SK-N-SH treated with all-trans-retinoic acid at 6 μM for 48 hours (cell line): Measurements from ENCODE around the gene USHBP1.

ENCODE experiments used
- ATAC-seq: fragments of 200-7000 bp; cut with Tn5 transposase; 3 replicates; pipeline ENCODE4 v1.9.1; 2020; ENCODE audit warnings: mild to moderate bottlenecking, moderate library complexity
- ARNTL ChIP-seq: fragments of 450-650 bp; formaldehyde crosslinking; IDR thresholded peaks from 2 replicates; pipeline ENCODE4 v1.5.0; 2020; ENCODE audit warnings: low read depth, mild to moderate bottlenecking, moderate library complexity, borderline replicate concordance
- BACH2 ChIP-seq: fragments of 250-450 bp; sonication (Bioruptor Pico); IDR thresholded peaks from 2 replicates; pipeline ENCODE4 v1.9.0; 2021; ENCODE audit warnings: mild to moderate bottlenecking, borderline replicate concordance
- CREB5 ChIP-seq: fragments of 250-450 bp; sonication (Bioruptor Pico); IDR thresholded peaks from 2 replicates; pipeline ENCODE4 v1.5.1; 2020; ENCODE audit warnings: low read depth, mild to moderate bottlenecking, moderate library complexity
- CSDC2 ChIP-seq: fragments of 250-450 bp; sonication (Bioruptor Pico); IDR thresholded peaks from 2 replicates; pipeline ENCODE4 v1.5.0; 2020; ENCODE audit warnings: mild to moderate bottlenecking, moderate library complexity
- ESRRG ChIP-seq: fragments of 250-450 bp; sonication (Bioruptor Pico); IDR thresholded peaks from 2 replicates; pipeline ENCODE4 v1.6.1; 2021; ENCODE audit warnings: mild to moderate bottlenecking
- GLIS3 ChIP-seq: fragments of 250-450 bp; sonication (Bioruptor Pico); IDR thresholded peaks from 2 replicates; pipeline ENCODE4 v1.5.0; 2020; ENCODE audit warnings: mild to moderate bottlenecking, moderate library complexity
- ISL1 ChIP-seq: fragments of 250-450 bp; sonication (Bioruptor Pico); IDR thresholded peaks from 2 replicates; pipeline ENCODE4 v2.1.2; 2022; ENCODE audit warnings: mild to moderate bottlenecking, moderate library complexity
- OSR1 ChIP-seq: fragments of 250-450 bp; sonication (Bioruptor Pico); IDR thresholded peaks from 2 replicates; pipeline ENCODE4 v1.8.0; 2022; ENCODE audit warnings: moderate library complexity, mild to moderate bottlenecking, inconsistent platforms
- PATZ1 ChIP-seq: fragments of 250-450 bp; sonication (Bioruptor Pico); IDR thresholded peaks from 2 replicates; pipeline ENCODE4 v1.8.0; 2020; ENCODE audit warnings: mild to moderate bottlenecking, moderate library complexity, borderline replicate concordance
- POU6F1 ChIP-seq: fragments of 250-450 bp; sonication (Bioruptor Pico); IDR thresholded peaks from 2 replicates; pipeline ENCODE4 v1.8.0; 2021; ENCODE audit warnings: low read depth, mild to moderate bottlenecking, moderate library complexity, borderline replicate concordance
- PPARA ChIP-seq: fragments of 250-450 bp; sonication (Bioruptor Pico); IDR thresholded peaks from 2 replicates; pipeline ENCODE4 v1.5.0; 2020; ENCODE audit warnings: mild to moderate bottlenecking, borderline replicate concordance
- RARB ChIP-seq: fragments of 250-450 bp; sonication (Bioruptor Pico); IDR thresholded peaks from 2 replicates; pipeline ENCODE4 v1.8.0; 2021; ENCODE audit warnings: mild to moderate bottlenecking, moderate library complexity
- SNAI2 ChIP-seq: fragments of 250-450 bp; sonication (Bioruptor Pico); IDR thresholded peaks from 2 replicates; pipeline ENCODE4 v1.5.0; 2020; ENCODE audit warnings: mild to moderate bottlenecking, moderate library complexity
- TCF4 ChIP-seq: fragments of 250-450 bp; sonication (Bioruptor Pico); IDR thresholded peaks from 2 replicates; pipeline ENCODE4 v1.8.0; 2021; ENCODE audit warnings: mild to moderate bottlenecking, moderate library complexity, borderline replicate concordance
- TOX ChIP-seq: fragments of 250-450 bp; sonication (Bioruptor Pico); IDR thresholded peaks from 2 replicates; pipeline ENCODE4 v1.8.0; 2021; ENCODE audit warnings: mild to moderate bottlenecking, moderate library complexity, borderline replicate concordance
- ZC3H10 ChIP-seq: fragments of 250-450 bp; sonication (Bioruptor Pico); IDR thresholded peaks from 2 replicates; pipeline ENCODE4 v1.5.1; 2021; ENCODE audit warnings: mild to moderate bottlenecking, moderate library complexity
- ZFP3 ChIP-seq: fragments of 250-450 bp; sonication (Bioruptor Pico); IDR thresholded peaks from 2 replicates; pipeline ENCODE4 v1.5.0; 2020; ENCODE audit warnings: mild to moderate bottlenecking, moderate library complexity
- ZFP30 ChIP-seq: fragments of 450-650 bp; formaldehyde crosslinking; IDR thresholded peaks from 2 replicates; pipeline ENCODE4 v1.5.0; 2022; ENCODE audit warnings: mild to moderate bottlenecking, moderate library complexity
- ZNF565 ChIP-seq: fragments of 450-650 bp; formaldehyde crosslinking; conservative IDR thresholded peaks from 2 replicates; pipeline ENCODE4 v1.5.0; 2020; ENCODE audit warnings: low read depth, mild to moderate bottlenecking, moderate library complexity
- ZNF70 ChIP-seq: fragments of 450-650 bp; formaldehyde crosslinking; IDR thresholded peaks from 2 replicates; pipeline ENCODE4 v1.5.0; 2020; ENCODE audit warnings: mild to moderate bottlenecking, moderate library complexity
- ZNF8 ChIP-seq: fragments of 450-650 bp; formaldehyde crosslinking; IDR thresholded peaks from 2 replicates; pipeline ENCODE4 v1.5.0; 2020; ENCODE audit warnings: mild to moderate bottlenecking, moderate library complexity

The USHBP1 gene

GRCh38 chr19:17226002-17226933 lies 38.3 kb downstream of the USHBP1 start, which contains the start of gene OCEL1:
TSS of gene OCEL1 (plus strand) at chr19:17226226. CDS start at chr19:17226248, 22 bp downstream.
- TF ChIP-seq PATZ1 (CRISPR knock-in tag) = 0 out of 2 replicates have a peak, but pooled peaks have one; percentile 46
- TF ChIP-seq CREB5 (CRISPR knock-in tag) = no peak
- peak; percentile 95 for ATAC-seq

- no peak for ATAC-seq
- TF ChIP-seq ZFP3 (CRISPR knock-in tag) (no peak), ZNF8 (no peak), ESRRG (CRISPR knock-in tag) (no peak), ZFP30 (CRISPR knock-in tag) (no peak), CSDC2 (no peak), RARB (CRISPR knock-in tag) (no peak), TOX (CRISPR knock-in tag) (no peak), ZNF565 (no peak), ZC3H10 (no peak), PPARA (CRISPR knock-in tag) (no peak), ZNF70 (no peak), BACH2 (no peak), OSR1 (CRISPR knock-in tag) (no peak), POU6F1 (CRISPR knock-in tag) (no peak), GLIS3 (CRISPR knock-in tag) (no peak)
- TF ChIP-seq, all 23 proteins: peak for 0
Measured at GRCh38 chr19:17225053-17225452, 39.5 kb downstream of the USHBP1 start.

DNA sequence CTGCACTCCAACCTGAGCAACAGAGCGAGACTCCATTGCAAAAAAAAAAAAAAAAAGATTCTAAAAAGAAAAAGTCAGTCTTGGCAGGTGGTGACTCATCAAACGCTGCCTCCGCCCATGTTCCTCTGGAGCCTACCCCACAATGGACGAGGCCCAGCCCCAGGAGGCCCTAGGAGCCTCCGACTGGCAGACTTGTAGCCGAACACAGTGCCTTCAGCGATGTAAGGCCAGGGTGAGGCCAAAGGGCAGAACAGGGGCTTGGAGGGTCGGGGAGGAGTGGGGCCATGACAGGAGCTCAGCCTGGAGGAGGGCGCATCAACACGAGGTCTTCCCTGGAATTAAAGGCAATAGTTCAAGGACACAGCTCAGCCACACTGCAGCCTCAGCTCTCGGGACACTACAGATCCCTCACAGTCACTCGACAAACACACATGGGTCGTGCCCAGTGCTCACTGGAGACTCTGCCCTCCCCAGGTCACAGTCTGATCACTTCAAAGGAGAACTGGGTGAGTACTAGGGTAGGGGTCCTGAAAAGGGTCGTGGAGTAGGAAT lies 44.3 kb downstream of the USHBP1 start:
- TF ChIP-seq SNAI2 (CRISPR knock-in tag) (no peak), BACH2 (no peak), ESRRG (CRISPR knock-in tag) (no peak), GLIS3 (CRISPR knock-in tag) (no peak), ZNF565 (no peak), CSDC2 (no peak), TOX (CRISPR knock-in tag) (no peak), ZNF70 (no peak), RARB (CRISPR knock-in tag) (no peak), ZFP3 (CRISPR knock-in tag) (no peak), ZFP30 (CRISPR knock-in tag) (no peak), ARNTL (CRISPR knock-in tag) (no peak), ZNF8 (no peak), POU6F1 (CRISPR knock-in tag) (no peak), PPARA (CRISPR knock-in tag) (no peak), OSR1 (CRISPR knock-in tag) (no peak)
- peak; percentile 45 for ATAC-seq

DNA sequence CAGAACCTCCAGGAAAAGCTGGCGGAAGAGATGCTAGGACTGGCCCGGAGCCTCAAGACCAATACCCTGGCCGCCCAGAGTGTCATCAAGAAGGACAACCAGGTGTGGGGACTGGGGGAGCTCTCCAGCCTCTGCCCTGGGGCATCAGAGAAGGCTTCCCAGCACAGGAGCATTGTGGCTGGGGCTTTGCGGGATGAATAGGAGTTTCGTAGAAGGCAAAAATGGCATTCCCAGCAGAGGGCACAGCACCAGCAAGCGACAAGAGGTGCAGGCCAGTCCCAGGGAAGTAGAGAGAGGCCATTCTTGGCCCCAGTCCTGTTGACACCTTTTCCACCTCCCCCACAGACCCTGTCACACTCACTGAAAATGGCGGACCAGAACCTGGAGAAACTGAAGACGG lies 45.3 kb downstream of the USHBP1 start:
- TF ChIP-seq TCF4 (CRISPR knock-in tag) (no peak), PATZ1 (CRISPR knock-in tag) (no peak), TOX (CRISPR knock-in tag) (no peak), PPARA (CRISPR knock-in tag) (no peak), ZFP3 (CRISPR knock-in tag) (peak; percentile 99), ISL1 (CRISPR knock-in tag) (no peak), SNAI2 (CRISPR knock-in tag) (no peak)
- ATAC-seq = no peak
